ENCODE measurements around the gene NUDT16L1. TPM values are rescaled to one million over a fixed set of nuclear protein-coding genes. Genes with fewer than 3 reads are reported as not detected.

NUDT16L1 gene
- total and polyA plus RNA-seq, 2 experiments from 2014 or later, result 84.4 to 157 TPM

- Histone ChIP-seq H3K4me3 (no peak overlapping the region), H3K27me3 (no peaks in the 10 kb centered on the region), H3K36me3 (peaks cover 8% of the 10 kb centered on the region), H3K9me3 (ENCODE audit: low read depth) (no peaks in the 10 kb centered on the region), H3K4me1 (ENCODE audit: low read depth) (no peaks in the 10 kb centered on the region), H3K27ac (no peak overlapping the region)
- TF ChIP-seq CTCF (IDR thresholded peaks at IDR 0.05; ENCODE audit: low read depth, low read length), result no peak
- DNase-seq (ENCODE audit: low read depth in 1 of 2, low spot score in 1 of 2), result no peak
These were observed 31.7 kb upstream of the NUDT16L1 start for GRCh38 chr16:4661661-4662060.

GRCh38 chr16:4663465-4663776 is 29.9 kb upstream of the NUDT16L1 start:
- no peak for TF ChIP-seq CTCF (IDR thresholded peaks at IDR 0.05; ENCODE audit: low read depth, low read length)
- Histone ChIP-seq H3K9me3 (ENCODE audit: low read depth) (no peaks in the 10 kb centered on the region), H3K36me3 (peaks cover 12% of the 10 kb centered on the region), H3K27me3 (no peaks in the 10 kb centered on the region), H3K4me3 (no peak overlapping the region), H3K27ac (no peak overlapping the region), H3K4me1 (ENCODE audit: low read depth) (no peaks in the 10 kb centered on the region)
- DNase-seq (ENCODE audit: low read depth in 1 of 2, low spot score in 1 of 2), result no peak

GRCh38 chr16:4663777-4664465 is 29.4 kb upstream of the NUDT16L1 start:
- Histone ChIP-seq H3K4me1 (ENCODE audit: low read depth) (no peaks in the 10 kb centered on the region), H3K36me3 (peaks cover 17% of the 10 kb centered on the region), H3K27me3 (no peaks in the 10 kb centered on the region), H3K4me3 (no peak overlapping the region), H3K9me3 (ENCODE audit: low read depth) (no peaks in the 10 kb centered on the region), H3K27ac (no peak overlapping the region)
- peak in 1 of 2 donors; percentile 51 for DNase-seq (ENCODE audit: low read depth in 1 of 2, low spot score in 1 of 2)
- TF ChIP-seq CTCF (IDR thresholded peaks at IDR 0.05; ENCODE audit: low read depth, low read length), result no peak

GRCh38 chr16:4664538-4665418 is 28.6 kb upstream of the NUDT16L1 start:
- Histone ChIP-seq H3K4me3 (no peak overlapping the region), H3K36me3 (peaks cover 19% of the 10 kb centered on the region), H3K27ac (no peak overlapping the region), H3K27me3 (no peaks in the 10 kb centered on the region), H3K4me1 (ENCODE audit: low read depth) (no peaks in the 10 kb centered on the region), H3K9me3 (ENCODE audit: low read depth) (no peaks in the 10 kb centered on the region)
- no peak for DNase-seq (ENCODE audit: low read depth in 1 of 2, low spot score in 1 of 2)
- no peak for TF ChIP-seq CTCF (IDR thresholded peaks at IDR 0.05; ENCODE audit: low read depth, low read length)

- peaks cover 19% of the 10 kb centered on the region for H3K36me3 ChIP-seq
- no peaks in the 10 kb centered on the region for H3K27me3 ChIP-seq
- no peak for DNase-seq (ENCODE audit: low read depth in 1 of 2, low spot score in 1 of 2)
- no peak overlapping the region for H3K27ac ChIP-seq
- no peaks in the 10 kb centered on the region for H3K4me1 ChIP-seq (ENCODE audit: low read depth)
- TF ChIP-seq CTCF (IDR thresholded peaks at IDR 0.05; ENCODE audit: low read depth, low read length), result no peak
- H3K4me3 ChIP-seq, result no peak overlapping the region
- no peaks in the 10 kb centered on the region for H3K9me3 ChIP-seq (ENCODE audit: low read depth)
These were observed 26.7 kb upstream of the NUDT16L1 start for GRCh38 chr16:4666537-4667202.

Data from cardiac muscle cell (in vitro differentiated cells and primary cell).